ENCODE results near the gene PARN. TPM values are rescaled to one million over a fixed set of nuclear protein-coding genes. Genes with fewer than 3 reads are reported as not detected.

PARN gene
- total RNA-seq, 1 experiment from 2014 or later, result 37.7 TPM

DNA sequence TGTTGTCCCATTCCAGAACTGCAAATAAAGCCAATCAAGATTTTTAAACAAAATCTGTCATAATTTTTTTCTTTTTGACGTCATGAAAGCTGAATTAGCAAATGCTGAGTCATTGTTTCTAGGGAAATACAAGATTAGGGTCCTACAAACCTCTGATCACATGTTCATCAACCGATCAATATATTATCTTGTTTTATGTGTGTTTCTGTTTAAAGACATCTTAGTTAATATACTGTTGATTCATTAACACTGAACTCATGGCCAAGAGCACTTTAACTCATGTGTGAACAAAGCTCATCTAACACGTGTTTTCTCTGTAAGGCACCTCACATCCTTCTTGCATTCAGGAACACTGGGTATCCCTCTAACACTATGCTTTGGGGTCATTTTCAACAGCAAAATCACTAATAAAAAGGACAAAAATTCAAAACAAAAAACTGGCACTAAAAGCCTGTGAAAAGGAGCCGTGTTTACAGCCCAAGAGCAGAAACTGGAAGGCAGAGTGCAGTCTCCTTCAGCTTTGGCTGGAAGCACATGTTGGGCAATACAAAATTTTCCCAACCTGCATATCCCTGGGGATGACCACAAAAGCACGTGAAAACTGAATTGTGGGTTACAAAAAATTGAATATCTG lies 102.5 kb downstream of the PARN start:
- no peak overlapping the region for H3K4me3 Mint-ChIP-seq
- H3K27me3 Mint-ChIP-seq (ENCODE audit: low read depth), result no peaks in the 10 kb centered on the region; the same call in 1 of the 2 replicates
- POLR2A ChIA-PET, result interaction anchor here (0.6 to 0.8 kb wide), 2 partner anchors 224 to 661 kb away, joined by 3 read pairs; no protein-coding TSS in a partner anchor
- CTCF ChIA-PET, result interaction anchor here (1.2 to 4.1 kb wide), 5 partner anchors 8 to 278 kb away, joined by 3 to 35 read pairs (median 4); no protein-coding TSS in a partner anchor
- no peak for ATAC-seq
- peak overlapping the region; percentile 3 for H3K27ac Mint-ChIP-seq
- TF ChIP-seq, protein P1, sequence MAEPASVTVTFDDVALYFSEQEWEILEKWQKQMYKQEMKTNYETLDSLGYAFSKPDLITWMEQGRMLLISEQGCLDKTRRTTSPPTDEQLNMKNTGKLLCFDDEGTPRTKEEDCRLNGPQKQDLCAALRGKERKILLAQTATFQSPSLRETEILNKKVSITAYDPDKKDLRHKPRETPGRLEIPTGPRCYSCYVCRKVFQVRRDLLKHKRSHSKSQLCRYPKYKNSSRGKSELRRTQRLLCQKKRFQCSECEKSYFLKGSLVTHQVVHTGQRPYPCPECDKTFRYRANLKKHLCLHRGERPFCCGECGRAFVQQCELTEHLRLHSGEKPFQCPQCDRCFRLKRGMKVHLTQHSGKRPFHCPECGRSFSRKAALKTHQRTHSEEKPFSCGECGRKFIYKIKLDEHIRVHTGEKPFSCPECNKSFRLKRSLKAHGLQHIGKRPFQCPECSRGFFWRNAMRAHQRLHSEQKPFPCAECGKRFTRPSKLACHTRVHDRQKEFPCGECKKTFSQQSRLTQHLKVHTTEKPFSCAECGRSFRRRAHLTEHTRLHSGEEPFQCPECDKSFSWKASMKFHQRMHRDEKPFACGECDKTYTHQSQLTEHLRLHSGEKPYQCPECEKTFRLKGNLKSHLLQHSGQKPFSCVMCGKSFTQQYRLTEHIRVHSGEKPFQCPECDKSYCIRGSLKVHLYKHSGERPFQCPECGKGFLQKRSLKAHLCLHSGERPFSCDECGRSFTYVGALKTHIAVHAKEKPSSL (CRISPR knock-in tag; conservative IDR thresholded peaks at IDR 0.05), result no peak
- TF ChIP-seq NR1H2 (CRISPR knock-in tag; IDR thresholded peaks at IDR 0.05), result no peak
- TF ChIP-seq, protein P2, sequence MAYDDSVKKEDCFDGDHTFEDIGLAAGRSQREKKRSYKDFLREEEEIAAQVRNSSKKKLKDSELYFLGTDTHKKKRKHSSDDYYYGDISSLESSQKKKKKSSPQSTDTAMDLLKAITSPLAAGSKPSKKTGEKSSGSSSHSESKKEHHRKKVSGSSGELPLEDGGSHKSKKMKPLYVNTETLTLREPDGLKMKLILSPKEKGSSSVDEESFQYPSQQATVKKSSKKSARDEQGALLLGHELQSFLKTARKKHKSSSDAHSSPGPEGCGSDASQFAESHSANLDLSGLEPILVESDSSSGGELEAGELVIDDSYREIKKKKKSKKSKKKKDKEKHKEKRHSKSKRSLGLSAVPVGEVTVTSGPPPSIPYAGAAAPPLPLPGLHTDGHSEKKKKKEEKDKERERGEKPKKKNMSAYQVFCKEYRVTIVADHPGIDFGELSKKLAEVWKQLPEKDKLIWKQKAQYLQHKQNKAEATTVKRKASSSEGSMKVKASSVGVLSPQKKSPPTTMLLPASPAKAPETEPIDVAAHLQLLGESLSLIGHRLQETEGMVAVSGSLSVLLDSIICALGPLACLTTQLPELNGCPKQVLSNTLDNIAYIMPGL (CRISPR knock-in tag; IDR thresholded peaks at IDR 0.05), result no peak
- TF ChIP-seq, protein P3, sequence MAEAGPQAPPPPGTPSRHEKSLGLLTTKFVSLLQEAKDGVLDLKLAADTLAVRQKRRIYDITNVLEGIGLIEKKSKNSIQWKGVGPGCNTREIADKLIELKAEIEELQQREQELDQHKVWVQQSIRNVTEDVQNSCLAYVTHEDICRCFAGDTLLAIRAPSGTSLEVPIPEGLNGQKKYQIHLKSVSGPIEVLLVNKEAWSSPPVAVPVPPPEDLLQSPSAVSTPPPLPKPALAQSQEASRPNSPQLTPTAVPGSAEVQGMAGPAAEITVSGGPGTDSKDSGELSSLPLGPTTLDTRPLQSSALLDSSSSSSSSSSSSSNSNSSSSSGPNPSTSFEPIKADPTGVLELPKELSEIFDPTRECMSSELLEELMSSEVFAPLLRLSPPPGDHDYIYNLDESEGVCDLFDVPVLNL (CRISPR knock-in tag; IDR thresholded peaks at IDR 0.05; ENCODE audit: borderline replicate concordance, low read depth), result no peak
- TF ChIP-seq, protein P4, sequence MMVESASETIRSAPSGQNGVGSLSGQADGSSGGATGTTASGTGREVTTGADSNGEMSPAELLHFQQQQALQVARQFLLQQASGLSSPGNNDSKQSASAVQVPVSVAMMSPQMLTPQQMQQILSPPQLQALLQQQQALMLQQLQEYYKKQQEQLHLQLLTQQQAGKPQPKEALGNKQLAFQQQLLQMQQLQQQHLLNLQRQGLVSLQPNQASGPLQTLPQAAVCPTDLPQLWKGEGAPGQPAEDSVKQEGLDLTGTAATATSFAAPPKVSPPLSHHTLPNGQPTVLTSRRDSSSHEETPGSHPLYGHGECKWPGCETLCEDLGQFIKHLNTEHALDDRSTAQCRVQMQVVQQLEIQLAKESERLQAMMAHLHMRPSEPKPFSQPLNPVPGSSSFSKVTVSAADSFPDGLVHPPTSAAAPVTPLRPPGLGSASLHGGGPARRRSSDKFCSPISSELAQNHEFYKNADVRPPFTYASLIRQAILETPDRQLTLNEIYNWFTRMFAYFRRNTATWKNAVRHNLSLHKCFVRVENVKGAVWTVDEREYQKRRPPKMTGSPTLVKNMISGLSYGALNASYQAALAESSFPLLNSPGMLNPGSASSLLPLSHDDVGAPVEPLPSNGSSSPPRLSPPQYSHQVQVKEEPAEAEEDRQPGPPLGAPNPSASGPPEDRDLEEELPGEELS (CRISPR knock-in tag; IDR thresholded peaks at IDR 0.05), result no peak
- no peaks in the 10 kb centered on the region for H3K9me3 Mint-ChIP-seq
- 0 out of 2 replicates have a peak, but pooled peaks cover 3% of the 10 kb centered on the region for H3K36me3 Mint-ChIP-seq
- peaks cover 53% of the 10 kb centered on the region for H3K4me1 Mint-ChIP-seq
- DNase-seq (ENCODE audit: low spot score), result no peak

DNA sequence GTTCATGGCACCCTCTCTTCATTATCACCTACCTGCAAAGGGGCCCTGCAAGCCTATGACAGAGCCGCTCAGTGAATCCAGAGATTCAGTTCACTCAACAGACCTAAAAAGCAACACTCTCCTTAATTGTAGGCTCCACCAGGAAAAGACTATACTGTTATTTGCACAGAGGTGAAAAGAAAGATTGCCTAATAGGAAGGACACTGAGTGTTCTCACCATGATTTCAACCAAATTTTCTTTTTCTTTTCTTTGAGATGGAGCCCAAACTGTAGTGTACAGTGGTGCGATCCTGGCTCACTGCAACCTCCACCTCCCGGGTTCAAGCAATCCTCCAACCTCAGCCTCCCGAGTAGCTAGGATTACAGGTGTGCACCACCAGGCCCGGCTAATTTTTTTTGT lies 104.5 kb downstream of the PARN start:
- Mint-ChIP-seq H3K36me3 (no peaks in the 10 kb centered on the region), H3K9me3 (no peaks in the 10 kb centered on the region), H3K4me3 (no peak overlapping the region), H3K4me1 (peaks cover 69% of the 10 kb centered on the region), H3K27ac (no peak overlapping the region), H3K27me3 (ENCODE audit: low read depth) (no peaks in the 10 kb centered on the region; the same call in 1 of the 2 replicates)
- POLR2A ChIA-PET, result no interaction called here
- TF ChIP-seq ZNF416 (CRISPR knock-in tag; IDR thresholded peaks at IDR 0.05) (no peak), GTF2I (CRISPR knock-in tag; conservative IDR thresholded peaks at IDR 0.05) (no peak)
- DNase-seq (ENCODE audit: low spot score), result no peak
- no peak for ATAC-seq
- CTCF ChIA-PET, result no interaction called here

DNA sequence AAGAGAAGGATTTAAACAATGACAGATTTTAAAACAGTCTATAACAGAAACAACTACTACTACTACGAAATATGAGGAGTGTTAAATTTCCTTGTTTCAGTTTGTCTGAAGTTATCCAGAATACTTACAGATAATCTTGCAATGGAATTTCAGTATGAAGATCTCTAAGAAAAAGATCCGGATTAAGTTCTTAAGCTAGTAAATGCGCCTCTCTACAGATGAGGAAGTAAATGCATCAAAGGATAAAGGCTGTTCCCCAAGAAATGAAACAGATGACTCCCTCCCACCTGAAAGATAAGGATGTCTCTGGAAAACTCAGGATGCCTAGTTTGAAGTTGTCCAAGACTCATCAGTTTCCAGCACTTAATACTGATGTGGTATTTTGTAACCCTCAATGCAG lies 105.1 kb downstream of the PARN start:
- Mint-ChIP-seq H3K9me3 (no peaks in the 10 kb centered on the region), H3K36me3 (no peaks in the 10 kb centered on the region), H3K27ac (no peak overlapping the region), H3K27me3 (ENCODE audit: low read depth) (no peaks in the 10 kb centered on the region; the same call in 1 of the 2 replicates), H3K4me1 (peaks cover 72% of the 10 kb centered on the region), H3K4me3 (no peak overlapping the region)
- ChIA-PET POLR2A (no interaction called here), CTCF (no interaction called here)
- no peak for ATAC-seq
- no peak for TF ChIP-seq SMAD4 (CRISPR knock-in tag; IDR thresholded peaks at IDR 0.05)
- no peak for TF ChIP-seq SP1 (CRISPR knock-in tag; conservative IDR thresholded peaks at IDR 0.05)
- TF ChIP-seq FOXK1 (CRISPR knock-in tag; IDR thresholded peaks at IDR 0.05), result no peak
- no peak for TF ChIP-seq JUN (CRISPR knock-in tag; IDR thresholded peaks at IDR 0.05)
- TF ChIP-seq, protein P5, sequence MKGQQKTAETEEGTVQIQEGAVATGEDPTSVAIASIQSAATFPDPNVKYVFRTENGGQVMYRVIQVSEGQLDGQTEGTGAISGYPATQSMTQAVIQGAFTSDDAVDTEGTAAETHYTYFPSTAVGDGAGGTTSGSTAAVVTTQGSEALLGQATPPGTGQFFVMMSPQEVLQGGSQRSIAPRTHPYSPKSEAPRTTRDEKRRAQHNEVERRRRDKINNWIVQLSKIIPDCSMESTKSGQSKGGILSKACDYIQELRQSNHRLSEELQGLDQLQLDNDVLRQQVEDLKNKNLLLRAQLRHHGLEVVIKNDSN (CRISPR knock-in tag; IDR thresholded peaks at IDR 0.05), result no peak
- TF ChIP-seq, protein P6, sequence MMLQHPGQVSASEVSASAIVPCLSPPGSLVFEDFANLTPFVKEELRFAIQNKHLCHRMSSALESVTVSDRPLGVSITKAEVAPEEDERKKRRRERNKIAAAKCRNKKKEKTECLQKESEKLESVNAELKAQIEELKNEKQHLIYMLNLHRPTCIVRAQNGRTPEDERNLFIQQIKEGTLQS (CRISPR knock-in tag; conservative IDR thresholded peaks at IDR 0.05), result no peak
- no peak for DNase-seq (ENCODE audit: low spot score)

All from WTC11 (cell line).